Activated CD4-positive, alpha-beta T cell treated with anti-CD3 and anti-CD28 coated beads, Interleukin-2, amount 50 U/mL, for 16 hours (primary cell): ENCODE measurements around the gene RNPEP.
"Not testable (repeated sequence)": the region's sequence is repeated elsewhere in the genome, so short reads cannot be mapped to it uniquely, and the experiment has no call there.

ENCODE experiments used
- DNase-seq: peaks from one replicate; pipeline ENCODE4 v3.0.0-alpha.2; 2020

Gene RNPEP

DNA sequence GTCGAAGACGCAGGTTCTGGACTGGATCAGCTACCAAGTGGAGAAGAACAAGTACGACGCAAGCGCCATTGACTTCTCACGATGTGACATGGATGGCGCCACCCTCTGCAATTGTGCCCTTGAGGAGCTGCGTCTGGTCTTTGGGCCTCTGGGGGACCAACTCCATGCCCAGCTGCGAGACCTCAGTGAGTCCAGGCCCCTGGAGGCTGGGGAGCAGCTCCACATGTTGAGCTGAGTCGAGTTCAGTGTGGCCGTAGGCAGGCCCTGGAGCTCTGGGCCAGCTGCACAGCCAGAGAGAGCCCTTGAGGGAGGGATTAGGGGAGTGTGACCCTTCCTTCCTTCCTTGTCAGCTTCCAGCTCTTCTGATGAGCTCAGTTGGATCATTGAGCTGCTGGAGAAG lies 29.5 kb downstream of the RNPEP start:
- DNase-seq, result no peak

DNA sequence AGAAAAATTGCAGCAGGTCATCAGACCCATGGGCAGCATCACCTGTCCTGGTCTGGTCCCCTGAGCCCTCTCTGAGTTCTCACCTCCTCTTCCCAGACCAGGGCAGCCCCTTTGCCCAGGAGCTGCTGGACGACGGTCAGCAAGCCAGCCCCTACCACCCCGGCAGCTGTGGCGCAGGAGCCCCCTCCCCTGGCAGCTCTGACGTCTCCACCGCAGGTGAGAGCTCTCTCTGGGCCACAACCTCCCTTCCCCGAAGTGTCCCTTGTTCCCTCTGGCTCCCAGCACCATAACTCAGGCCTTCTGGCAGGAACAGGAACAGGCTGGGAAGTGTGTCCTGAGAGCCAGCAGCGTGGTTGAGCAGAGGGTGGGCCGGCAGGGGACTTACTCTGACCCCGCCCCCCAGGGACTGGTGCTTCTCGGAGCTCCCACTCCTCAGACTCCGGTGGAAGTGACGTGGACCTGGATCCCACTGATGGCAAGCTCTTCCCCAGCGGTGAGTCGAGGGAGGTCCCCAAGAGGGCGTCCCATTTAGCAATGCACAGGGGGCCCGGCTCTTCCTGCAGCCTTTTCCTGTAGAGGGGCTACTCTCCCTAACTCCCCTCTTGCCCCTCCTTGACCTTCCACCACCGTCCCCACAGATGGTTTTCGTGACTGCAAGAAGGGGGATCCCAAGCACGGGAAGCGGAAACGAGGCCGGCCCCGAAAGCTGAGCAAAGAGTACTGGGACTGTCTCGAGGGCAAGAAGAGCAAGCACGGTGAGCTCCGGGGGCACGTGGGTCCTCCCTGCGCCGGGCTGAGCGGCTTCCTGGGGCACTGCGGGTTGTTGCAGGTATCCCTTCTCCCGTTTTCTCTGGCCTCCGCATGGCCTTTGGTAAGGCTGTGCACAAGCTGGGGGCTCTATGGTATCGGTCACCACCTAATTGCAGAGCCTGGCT lies 30.4 kb downstream of the RNPEP start:
- no peak for DNase-seq

DNA sequence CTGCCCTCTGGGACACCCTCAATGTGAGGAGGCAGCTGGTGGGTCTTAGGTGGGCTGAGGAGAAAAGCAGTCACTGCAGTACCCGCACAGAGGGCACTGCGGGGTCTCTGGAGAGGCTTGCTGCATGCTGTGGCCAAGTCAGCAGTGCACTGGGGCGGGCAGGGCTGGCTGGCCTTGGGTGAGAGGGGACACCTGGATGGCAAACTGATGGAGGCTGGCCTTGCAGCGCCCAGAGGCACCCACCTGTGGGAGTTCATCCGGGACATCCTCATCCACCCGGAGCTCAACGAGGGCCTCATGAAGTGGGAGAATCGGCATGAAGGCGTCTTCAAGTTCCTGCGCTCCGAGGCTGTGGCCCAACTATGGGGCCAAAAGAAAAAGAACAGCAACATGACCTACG lies 31.2 kb downstream of the RNPEP start:
- DNase-seq, result no peak

GRCh38 chr1:202014060-202014459 lies 31.6 kb downstream of the RNPEP start:
- DNase-seq, result no peak

GRCh38 chr1:202014915-202015661 lies 32.6 kb downstream of the RNPEP start:
- no peak for DNase-seq

GRCh38 chr1:202015662-202015937 lies 33.2 kb downstream of the RNPEP start:
- DNase-seq, result no peak

GRCh38 chr1:202016022-202016810 lies 33.8 kb downstream of the RNPEP start:
- DNase-seq, result no peak

- DNase-seq, result no peak
Observed at GRCh38 chr1:202016811-202017748, 34.6 kb downstream of the RNPEP start.

- DNase-seq, result no peak
Observed at GRCh38 chr1:202017749-202018467, 35.5 kb downstream of the RNPEP start.

DNA sequence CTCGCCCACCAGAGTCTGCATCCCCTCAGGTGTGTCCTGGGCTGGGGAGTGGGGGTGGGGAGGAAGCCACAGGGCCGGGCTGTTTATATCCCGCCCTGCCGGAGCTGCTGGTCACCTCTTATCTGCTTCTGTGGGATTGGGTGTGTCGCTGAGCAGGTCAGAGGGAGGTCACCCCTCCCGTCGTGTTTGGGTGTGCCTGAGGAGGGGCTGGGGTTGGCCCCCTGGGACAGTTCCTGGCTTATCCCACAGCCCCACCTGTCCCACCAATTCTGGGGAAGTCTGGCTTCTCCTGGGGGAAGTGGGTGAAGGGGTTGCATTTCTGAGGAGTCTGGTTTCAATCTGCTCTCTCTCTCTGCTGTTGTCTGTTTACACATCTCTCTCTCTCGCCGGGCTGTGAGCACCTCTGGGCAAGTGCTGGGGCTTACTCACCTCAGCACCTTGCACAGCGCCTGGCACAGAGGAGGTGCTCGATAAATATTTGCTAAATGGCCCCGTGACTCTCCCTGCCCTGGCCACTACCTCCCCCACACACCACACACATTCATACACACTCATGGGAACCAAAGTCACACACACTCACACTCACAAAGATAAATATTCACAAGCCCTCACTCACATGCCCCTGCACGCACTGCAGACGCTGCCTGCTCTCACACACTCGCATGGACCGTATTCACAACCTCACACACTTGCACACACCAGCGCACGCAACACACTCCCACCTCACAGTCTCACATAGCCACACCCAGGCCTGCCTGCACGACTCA lies 36.2 kb downstream of the RNPEP start:
- DNase-seq, result no peak

- DNase-seq, result not testable (repeated sequence)
Observed at GRCh38 chr1:202019235-202019558, 36.7 kb downstream of the RNPEP start.

DNA sequence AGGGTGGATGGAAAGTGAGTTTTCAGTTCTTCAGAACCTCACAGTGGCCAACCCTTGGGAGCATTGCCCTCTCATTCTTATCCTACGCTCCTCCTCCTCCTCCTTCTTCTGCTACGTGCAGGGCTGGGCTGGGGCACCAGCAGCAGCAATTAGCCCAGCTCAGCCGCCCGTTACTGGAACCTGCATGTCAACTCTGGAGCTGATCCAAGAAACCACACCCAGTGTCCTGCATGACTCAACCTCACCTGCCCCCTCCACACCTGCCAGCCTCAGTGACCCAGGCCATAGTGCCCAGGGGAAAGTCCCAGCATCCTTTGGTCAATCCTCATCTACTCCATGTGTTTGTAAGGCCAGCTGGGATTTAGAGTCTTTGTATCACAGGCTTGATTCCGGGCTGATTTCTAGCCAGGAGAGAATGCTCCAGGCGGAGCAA lies 40.6 kb downstream of the RNPEP start:
- DNase-seq, result no peak

DNA sequence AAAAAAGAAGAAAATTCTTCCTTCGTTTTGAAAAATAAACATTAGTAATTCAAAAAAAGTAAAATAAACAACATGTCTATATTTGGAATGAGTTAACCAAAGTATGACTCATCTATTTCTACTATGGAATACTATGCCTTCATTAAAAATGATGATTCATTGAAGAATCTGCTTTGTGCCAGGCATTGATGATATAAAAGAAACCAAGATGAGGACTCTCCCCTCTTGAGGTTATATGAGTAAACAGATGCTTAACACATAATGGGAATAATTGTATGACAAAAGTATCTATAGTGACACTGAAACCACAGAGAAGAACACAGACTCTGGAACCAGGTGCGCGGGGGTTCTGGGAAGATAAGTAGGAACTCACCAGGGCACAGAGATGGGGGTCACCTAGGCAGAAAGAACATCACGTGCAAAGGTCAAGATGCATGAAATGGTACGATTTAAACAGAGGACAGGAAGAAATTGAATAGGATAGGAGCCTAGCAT lies 46.8 kb downstream of the RNPEP start:
- DNase-seq, result no peak

DNA sequence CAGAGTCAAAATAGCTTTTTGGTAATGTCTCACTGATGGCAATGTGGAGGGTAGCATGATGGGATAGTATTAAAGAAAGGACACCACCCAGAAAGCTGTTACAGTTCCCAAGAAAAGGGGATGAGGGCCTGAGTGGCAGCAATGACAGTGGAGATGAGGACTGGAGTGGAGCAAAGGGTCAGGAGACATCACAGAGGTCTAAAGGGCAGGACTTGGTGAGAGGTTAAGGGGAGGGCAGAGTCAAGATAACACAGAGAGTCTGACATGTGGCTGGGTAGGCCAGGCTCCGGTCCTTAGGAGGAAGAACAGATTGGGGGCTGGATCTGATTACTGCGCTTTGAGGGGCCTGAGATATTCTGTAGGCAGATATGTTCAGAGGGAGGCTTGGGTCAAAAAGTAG lies 47.3 kb downstream of the RNPEP start:
- DNase-seq, result no peak

GRCh38 chr1:202031796-202032195 lies 49.3 kb downstream of the RNPEP start:
- no peak for DNase-seq

DNA sequence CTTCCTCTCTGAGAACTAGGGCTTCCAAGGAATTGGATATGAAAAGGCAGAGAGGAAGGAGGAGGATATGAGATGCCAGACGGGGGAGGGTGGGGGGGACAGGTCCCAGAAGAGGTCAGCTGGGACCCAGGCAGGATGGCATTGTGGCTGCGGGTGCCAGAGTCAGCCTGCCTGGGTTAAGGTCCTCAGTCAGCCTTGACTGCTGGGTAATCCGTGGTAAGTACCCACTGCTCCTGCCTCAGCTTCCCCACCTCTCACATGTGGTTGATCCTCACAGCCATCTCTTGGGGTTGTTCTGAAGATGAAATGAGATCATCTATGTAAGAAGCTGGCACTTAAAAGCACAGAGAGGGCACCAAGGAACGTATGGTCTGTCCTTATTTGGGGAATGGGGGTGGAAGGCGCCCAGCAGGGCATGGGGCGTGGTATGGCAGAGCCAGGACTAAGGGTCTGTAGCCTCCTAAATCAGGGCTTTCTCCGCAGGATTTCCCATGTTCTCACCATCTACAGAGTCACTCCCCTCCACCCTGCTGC lies 51.8 kb downstream of the RNPEP start:
- no peak for DNase-seq

GRCh38 chr1:202034683-202035462 lies 52.4 kb downstream of the RNPEP start:
- no peak for DNase-seq

DNA sequence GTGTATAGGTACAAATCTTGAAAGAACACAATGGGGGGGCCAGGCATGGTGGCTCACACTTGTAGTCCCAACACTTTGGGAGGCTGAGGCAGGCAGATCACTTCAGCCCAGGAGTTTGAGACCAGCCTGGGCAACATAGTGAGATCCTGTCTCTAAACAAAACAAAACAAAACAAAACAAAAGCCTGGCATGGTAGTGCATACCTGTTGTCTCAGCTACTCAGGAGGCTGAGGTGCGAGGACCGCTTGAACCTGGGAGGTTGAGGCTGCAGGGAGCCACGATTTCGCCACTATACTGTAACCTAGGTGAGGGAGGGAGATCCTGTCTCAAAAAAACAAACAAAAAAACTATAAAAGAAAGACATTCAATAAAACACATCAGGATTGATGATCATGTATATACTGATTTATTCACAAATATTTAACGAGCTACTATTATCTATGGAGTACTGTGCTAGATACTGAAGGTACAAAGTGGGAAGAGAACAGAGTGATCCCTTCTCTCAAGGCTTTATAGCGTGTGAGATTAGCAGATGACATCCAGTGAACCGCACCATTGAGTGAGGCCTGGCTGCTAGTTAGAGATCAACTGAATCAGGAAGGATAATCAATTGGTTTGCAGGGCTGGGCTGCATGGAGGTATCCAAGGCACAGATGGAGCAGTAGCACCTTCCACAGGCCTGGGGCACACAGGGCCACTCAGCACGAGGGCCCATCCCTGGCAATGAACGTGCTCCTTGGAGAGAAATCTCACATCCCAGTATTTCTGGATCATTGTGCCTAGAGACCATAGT lies 54.3 kb downstream of the RNPEP start:
- no peak for DNase-seq
